HepG2 (cell line): ENCODE data around the gene NPHS1. TPM values are rescaled to one million over a fixed set of nuclear protein-coding genes. Genes with fewer than 3 reads are reported as not detected.

Experiments used
- ATAC-seq: fragments of 200-7000 bp; cut with Tn5 transposase; 3 replicates; pipeline ENCODE4 v1.9.1; 2020; ENCODE audit warnings: mild to moderate bottlenecking, moderate library complexity
- BruUV-seq: library from RNA; stranded (reverse); fragments of 400-500 nt; replicated peaks from 2 replicates; lab custom pipeline; 2021; lab: Mats Ljungman, UMichigan
- CTCF ChIA-PET: fragments of 300-600 bp; formaldehyde crosslinking; extraction: SDS; loops from one replicate; lab custom pipeline; 2021; ENCODE audit warnings: low total read pairs, inconsistent platforms, low intra/inter-chr PET ratio; lab: Yijun Ruan, JAX
- POLR2A ChIA-PET: fragments of 350-600 bp; sonication (Branson Sonifier 250); formaldehyde crosslinking; loops from one replicate; lab custom pipeline; 2020; ENCODE audit warnings: antibody characterized with exemption, inconsistent platforms; lab: Yijun Ruan, JAX
- DNase-seq: peaks from one replicate; pipeline ENCODE4 v3.0.0-alpha.2; 2015; ENCODE audit warnings: low spot score
- FAIRE-seq: peaks from 3 replicates; lab custom pipeline; 2011; peaks lifted over from hg19 to GRCh38; lab: Jason Lieb, UNC
- H2AFZ ChIP-seq: one replicate; pipeline ENCODE4 v1.6.1; 2011; ENCODE audit warnings: low read length, inconsistent platforms
- H3K27ac ChIP-seq: fragments of 300-600 bp; 3 replicates; pipeline ENCODE4 v1.8.0; 2011; ENCODE audit warnings: mixed run types, mild to moderate bottlenecking, mixed read lengths, low read length, inconsistent platforms; ENCODE audit not compliant: insufficient read depth; ENCODE audit errors: extremely low read length
- H3K27me3 ChIP-seq, 2 experiments: fragments of 200-600 bp in 1 of 2; 2 replicates in 1 of 2; 3 replicates in 1 of 2; pipeline versions ENCODE4 v1.6.0 to v1.8.0; 2011; ENCODE audit warnings: low read length in 2 of 2, mild to moderate bottlenecking in 2 of 2, moderate library complexity in 2 of 2, inconsistent platforms in 1 of 2; ENCODE audit not compliant: insufficient read depth in 2 of 2, control insufficient read depth in 1 of 2
- H3K36me3 ChIP-seq, 2 experiments: fragments of 200-600 bp in 1 of 2; replicated peaks in 1 of 2; 2 replicates in 1 of 2; 3 replicates in 1 of 2; pipeline versions ENCODE4 v1.5.1 to v1.8.0; 2011; ENCODE audit warnings: low read length in 2 of 2, inconsistent platforms in 1 of 2; ENCODE audit not compliant: insufficient read depth in 2 of 2, control insufficient read depth in 1 of 2
- H3K4me1 ChIP-seq: 2 replicates; pipeline ENCODE4 v1.5.1; 2012; ENCODE audit warnings: low read length, inconsistent platforms; ENCODE audit not compliant: insufficient read depth
- H3K4me2 ChIP-seq: 2 replicates; pipeline ENCODE4 v1.6.0; 2011; ENCODE audit warnings: low read depth, low read length, inconsistent platforms
- H3K4me3 ChIP-seq, 3 experiments: fragments of 200-600 bp in 1 of 3; sonication (generic), shearing (Covaris generic) in 1 of 3; replicated peaks in 1 of 3; 2 replicates each; pipeline ENCODE4 v1.5.1; 2011 to 2016; ENCODE audit warnings: low read length in 3 of 3, inconsistent platforms in 2 of 3, low read depth in 2 of 3, mild to moderate bottlenecking in 2 of 3, control low read depth in 1 of 3, mixed read lengths in 1 of 3; ENCODE audit not compliant: insufficient read depth in 1 of 3
- H3K79me2 ChIP-seq: one replicate; pipeline ENCODE4 v1.6.1; 2011; ENCODE audit warnings: low read length, inconsistent platforms; ENCODE audit not compliant: insufficient read depth
- H3K9ac ChIP-seq: 2 replicates; pipeline ENCODE4 v1.6.0; 2011; ENCODE audit warnings: mild to moderate bottlenecking, low read depth, low read length, inconsistent platforms; ENCODE audit not compliant: insufficient read depth
- H3K9me3 ChIP-seq: 2 replicates; pipeline ENCODE4 v1.5.1; 2012; ENCODE audit warnings: mild to moderate bottlenecking, low read length
- H4K20me1 ChIP-seq: 2 replicates; pipeline ENCODE4 v1.6.0; 2011; ENCODE audit warnings: inconsistent platforms, mild to moderate bottlenecking, low read length, moderate library complexity; ENCODE audit not compliant: insufficient read depth
- BCL6 ChIP-seq: IDR thresholded peaks from 2 replicates; pipeline ENCODE4 v1.6.1; 2016; ENCODE audit warnings: missing genetic modification reagents, missing compliant biosample characterization
- HCFC1 ChIP-seq: fragments of 150-350 bp; IDR thresholded peaks from 2 replicates; pipeline ENCODE4 v1.6.1; 2014; ENCODE audit warnings: low read depth, low read length
- POLR2A ChIP-seq, 2 experiments: IDR thresholded peaks; 2 replicates each; pipeline ENCODE4 v1.6.1; 2011; ENCODE audit warnings: low read depth in 2 of 2, low read length in 2 of 2, mild to moderate bottlenecking in 1 of 2, moderate library complexity in 1 of 2; ENCODE audit not compliant: insufficient read depth in 1 of 2
- THAP11 ChIP-seq: IDR thresholded peaks from 2 replicates; pipeline ENCODE4 v1.6.1; 2016; ENCODE audit warnings: missing biosample characterization, missing genetic modification reagents
- ZNF143 ChIP-seq: sonication (generic); formaldehyde crosslinking; IDR thresholded peaks from 2 replicates; pipeline ENCODE4 v1.4.0; 2020; ENCODE audit warnings: missing genetic modification reagents
- WGBS: methylation state at CpG from one replicate; pipeline ENCODE4 v1.1.6; 2017; ENCODE audit warnings: low lambda C conversion rate; 5-methylcytosine and 5-hydroxymethylcytosine counted together
- in situ Hi-C: cut with HindIII; loops from 2 replicates; pipeline ENCODE4 v1.10.0; 2017; ENCODE audit warnings: low pct_unique_long_range_greater_than_20kb; ENCODE audit not compliant: extremely low pct_ligation_motif_present
- intact Hi-C: fragments of 100-400 bp; cut with micrococcal nuclease; formaldehyde crosslinking; loops from one replicate; pipeline ENCODE4 v1.10.0; 2022; ENCODE audit not compliant: unreplicated experiment
- polyA plus RNA-seq, 8 experiments: library from polyadenylated mRNA; depleted of rRNA in 3 of 8; stranded (reverse) in 7 of 8; unstranded in 1 of 8; fragments of >200 nt; fragmentation: Illumina TruSeq in 4 of 8; extraction: Trizol in 4 of 8; gene quantifications; 2 replicates each; pipeline versions ENCODE4 v1.2.1 to v1.2.3, GENCODE V29; 2011 to 2016; ENCODE audit warnings: low read depth in 4 of 8, missing spikeins in 1 of 8, mixed read lengths in 1 of 8; ENCODE audit not compliant: insufficient read depth in 1 of 8
- total RNA-seq, 5 experiments: library from RNA; depleted of rRNA; stranded (reverse); fragments of >200 nt; fragmentation: Illumina TruSeq; extraction: Trizol; gene quantifications; 2 replicates each; pipeline ENCODE4 v1.2.3, GENCODE V29; 2016; ENCODE audit warnings: low read depth in 1 of 5
- TF ChIP-seq, protein P1 (sequence below): sonication (generic); formaldehyde crosslinking; IDR thresholded peaks from 2 replicates; pipeline ENCODE4 v1.4.0; 2020; ENCODE audit warnings: mild to moderate bottlenecking, missing genetic modification reagents

NPHS1 gene
- total and polyA plus RNA-seq, 2 of the 13 experiments (the other 11 are each of a cell fraction or from before 2014, with no cell fraction given) = not detected

DNA sequence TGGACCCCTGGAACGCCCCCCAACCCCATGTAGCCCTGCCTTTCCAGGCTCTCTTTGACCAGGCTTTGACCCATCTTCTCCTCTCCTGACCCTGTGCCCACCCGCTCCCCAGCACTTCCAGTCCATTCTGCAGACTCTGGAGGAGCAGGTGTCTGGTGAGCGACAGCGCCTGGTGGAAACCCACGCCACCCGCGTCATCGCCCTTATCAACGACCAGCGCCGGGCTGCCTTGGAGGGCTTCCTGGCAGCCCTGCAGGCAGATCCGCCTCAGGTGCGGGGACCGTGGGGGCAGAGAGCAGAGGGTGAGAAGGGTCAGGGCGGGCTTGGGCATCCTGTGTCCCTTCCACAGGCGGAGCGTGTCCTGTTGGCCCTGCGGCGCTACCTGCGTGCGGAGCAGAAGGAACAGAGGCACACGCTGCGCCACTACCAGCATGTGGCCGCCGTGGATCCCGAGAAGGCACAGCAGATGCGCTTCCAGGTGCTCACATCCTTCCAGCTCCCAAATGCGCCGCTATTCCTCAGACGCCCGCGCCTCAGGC, 22.2 kb upstream of the NPHS1 start (continued):
- TF ChIP-seq, protein P1, sequence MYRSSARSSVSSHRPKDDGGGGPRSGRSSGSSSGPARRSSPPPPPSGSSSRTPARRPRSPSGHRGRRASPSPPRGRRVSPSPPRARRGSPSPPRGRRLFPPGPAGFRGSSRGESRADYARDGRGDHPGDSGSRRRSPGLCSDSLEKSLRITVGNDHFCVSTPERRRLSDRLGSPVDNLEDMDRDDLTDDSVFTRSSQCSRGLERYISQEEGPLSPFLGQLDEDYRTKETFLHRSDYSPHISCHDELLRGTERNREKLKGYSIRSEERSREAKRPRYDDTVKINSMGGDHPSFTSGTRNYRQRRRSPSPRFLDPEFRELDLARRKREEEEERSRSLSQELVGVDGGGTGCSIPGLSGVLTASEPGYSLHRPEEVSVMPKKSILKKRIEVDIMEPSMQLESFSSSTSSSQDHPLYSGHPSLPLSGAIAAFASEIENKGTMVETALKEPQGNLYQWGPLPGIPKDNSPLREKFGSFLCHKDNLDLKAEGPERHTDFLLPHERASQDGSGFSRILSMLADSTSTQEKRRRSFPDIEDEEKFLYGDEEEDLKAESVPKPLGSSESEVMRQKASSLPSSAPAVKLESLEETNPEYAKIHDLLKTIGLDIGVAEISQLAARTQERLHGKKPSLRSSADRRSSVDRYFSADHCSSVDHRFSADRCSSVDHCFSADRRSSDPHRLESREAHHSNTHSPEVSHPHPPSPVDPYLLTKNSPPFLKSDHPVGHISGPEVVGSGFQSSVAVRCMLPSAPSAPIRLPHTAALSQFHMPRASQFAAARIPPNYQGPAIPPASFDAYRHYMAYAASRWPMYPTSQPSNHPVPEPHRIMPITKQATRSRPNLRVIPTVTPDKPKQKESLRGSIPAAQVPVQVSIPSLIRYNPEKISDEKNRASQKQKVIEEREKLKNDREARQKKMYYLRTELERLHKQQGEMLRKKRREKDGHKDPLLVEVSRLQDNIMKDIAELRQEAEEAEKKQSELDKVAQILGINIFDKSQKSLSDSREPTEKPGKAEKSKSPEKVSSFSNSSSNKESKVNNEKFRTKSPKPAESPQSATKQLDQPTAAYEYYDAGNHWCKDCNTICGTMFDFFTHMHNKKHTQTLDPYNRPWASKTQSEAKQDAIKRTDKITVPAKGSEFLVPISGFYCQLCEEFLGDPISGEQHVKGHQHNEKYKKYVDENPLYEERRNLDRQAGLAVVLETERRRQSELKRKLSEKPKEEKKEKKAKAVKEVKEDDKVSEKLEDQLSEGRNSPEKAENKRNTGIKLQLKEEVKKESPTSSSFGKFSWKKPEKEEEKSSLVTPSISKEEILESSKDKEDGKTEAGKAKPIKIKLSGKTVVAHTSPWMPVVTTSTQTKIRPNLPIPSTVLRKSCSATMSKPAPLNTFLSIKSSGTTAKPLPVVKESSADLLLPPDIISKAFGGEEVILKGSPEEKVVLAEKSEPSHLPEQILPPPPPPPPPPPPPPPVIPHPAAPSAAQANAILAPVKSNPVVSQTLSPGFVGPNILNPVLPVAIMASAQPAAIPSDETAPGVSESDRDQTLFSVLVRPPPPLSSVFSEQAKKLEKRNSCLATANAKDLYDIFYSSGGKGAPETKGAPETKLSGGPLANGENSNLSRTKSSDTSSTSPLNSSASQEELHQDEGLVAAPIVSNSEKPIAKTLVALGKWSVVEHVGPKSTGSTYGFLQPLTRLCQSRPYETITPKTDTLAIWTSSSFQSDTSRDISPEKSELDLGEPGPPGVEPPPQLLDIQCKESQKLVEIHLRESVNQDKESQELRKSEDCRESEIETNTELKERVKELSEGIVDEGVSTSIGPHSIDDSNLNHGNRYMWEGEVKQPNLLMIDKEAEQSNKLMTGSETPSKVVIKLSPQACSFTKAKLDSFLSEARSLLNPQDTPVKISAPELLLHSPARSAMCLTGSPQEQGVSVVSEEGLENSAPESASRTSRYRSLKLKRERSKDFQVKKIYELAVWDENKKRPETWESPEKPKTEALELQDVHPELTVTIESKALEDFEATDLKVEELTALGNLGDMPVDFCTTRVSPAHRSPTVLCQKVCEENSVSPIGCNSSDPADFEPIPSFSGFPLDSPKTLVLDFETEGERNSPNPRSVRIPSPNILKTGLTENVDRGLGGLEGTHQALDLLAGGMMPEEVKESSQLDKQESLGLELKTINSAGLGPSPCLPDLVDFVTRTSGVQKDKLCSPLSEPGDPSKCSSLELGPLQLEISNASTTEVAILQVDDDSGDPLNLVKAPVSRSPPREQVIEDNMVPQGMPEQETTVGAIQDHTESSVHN = no peak

DNA sequence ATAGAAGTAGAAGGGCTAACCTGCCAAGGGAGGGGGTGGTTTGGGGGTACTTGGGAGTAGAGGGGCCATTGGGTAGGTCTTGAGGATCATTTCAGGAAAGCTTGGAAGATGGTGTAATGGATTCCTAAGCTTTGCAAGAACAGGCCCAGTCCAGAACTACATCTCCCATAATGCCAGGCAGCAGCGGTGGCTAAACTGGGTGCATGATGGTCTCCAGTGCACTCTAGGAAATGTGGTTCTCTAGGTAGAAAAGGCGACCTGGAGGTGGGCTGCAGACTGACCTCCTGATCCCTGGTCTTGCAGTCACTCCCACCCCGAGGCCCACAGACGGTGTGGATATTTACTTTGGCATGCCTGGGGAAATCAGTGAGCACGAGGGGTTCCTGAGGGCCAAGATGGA, 19.9 kb upstream of the NPHS1 start:
- CTCF ChIA-PET = no interaction called here
- Histone ChIP-seq H3K27ac (no peak overlapping the region), H3K9ac (no peak overlapping the region), H2AFZ (no peak overlapping the region), H3K79me2 (no peaks in the 10 kb centered on the region), H3K27me3 (no peaks in the 10 kb centered on the region; a peak in 2 of 5 replicates), H3K4me3 (no peak overlapping the region), H4K20me1 (no peaks in the 10 kb centered on the region), H3K4me1 (peaks cover 16% of the 10 kb centered on the region), H3K36me3 (no peaks in the 10 kb centered on the region), H3K9me3 (no peaks in the 10 kb centered on the region), H3K4me2 (no peak overlapping the region)
- POLR2A ChIA-PET = no interaction called here
- DNase-seq = no peak
- 36% methylated on average over 5 of the region's 5 CpGs for whole genome bisulfite sequencing
- no TSS peak for BruUV-seq
- peak; percentile 13; the same call in 1 of the 2 replicates for TF ChIP-seq HCFC1
- TF ChIP-seq ZNF143 (CRISPR knock-in tag) = peak; percentile 83
- TF ChIP-seq THAP11 = peak; percentile 89
- TF ChIP-seq BCL6 (CRISPR knock-in tag) = peak; percentile 72
- no peak for TF ChIP-seq POLR2A (IDR thresholded peaks at IDR 0.05; ENCODE audit: insufficient read depth in 1 of 2, low read depth in 2 of 2, low read length in 2 of 2)
- ATAC-seq = no peak
- in situ Hi-C loops (no loop called here), intact Hi-C loops (no loop called here)
- no peak for FAIRE-seq
